Retina (tissue), 1 donor: Measurements from ENCODE around the gene PERCC1.
A peak's percentile ranks its signal among the peaks of the same experiment; 100 is the strongest.

ENCODE experiments used
- DNase-seq: peaks from one replicate; pipeline ENCODE4 v3.0.0-alpha.2; 2016

Gene PERCC1

GRCh38 chr16:1430759-1431496, at the start of gene PERCC1:
Gene PERCC1, plus strand, starts transcription at chr16:1431078. Its CDS starts 1,516 bp downstream, at chr16:1432594.
- peak; percentile 94 for DNase-seq

GRCh38 chr16:1381612-1382406, 49.1 kb upstream of the PERCC1 start:
- DNase-seq: no peak

GRCh38 chr16:1383556-1383955, 47.3 kb upstream of the PERCC1 start:
- DNase-seq: no peak

GRCh38 chr16:1385232-1385631, 45.6 kb upstream of the PERCC1 start:
- no peak for DNase-seq

- DNase-seq: no peak
These were observed 43.5 kb upstream of the PERCC1 start for GRCh38 chr16:1387331-1387730.

- DNase-seq: no peak
These were observed 41.1 kb upstream of the PERCC1 start for GRCh38 chr16:1389762-1390161.

- no peak for DNase-seq
These were observed 40.6 kb upstream of the PERCC1 start for GRCh38 chr16:1390239-1390779.

- DNase-seq: no peak
These were observed 38.1 kb upstream of the PERCC1 start for GRCh38 chr16:1392826-1393225.

GRCh38 chr16:1393613-1394176, 37.2 kb upstream of the PERCC1 start:
- no peak for DNase-seq

GRCh38 chr16:1394367-1394951, 36.4 kb upstream of the PERCC1 start:
- DNase-seq: no peak

- DNase-seq: no peak
These were observed 35.3 kb upstream of the PERCC1 start for GRCh38 chr16:1395444-1396031.

GRCh38 chr16:1397779-1398178, 33.1 kb upstream of the PERCC1 start:
- no peak for DNase-seq

- DNase-seq: no peak
These were observed 32.5 kb upstream of the PERCC1 start for GRCh38 chr16:1398351-1398750.

GRCh38 chr16:1398826-1399581, 31.9 kb upstream of the PERCC1 start:
- no peak for DNase-seq

GRCh38 chr16:1401061-1401757, 29.7 kb upstream of the PERCC1 start:
- no peak for DNase-seq

GRCh38 chr16:1401758-1402154, 29.1 kb upstream of the PERCC1 start:
- DNase-seq: no peak

GRCh38 chr16:1403036-1403435, 27.8 kb upstream of the PERCC1 start:
- DNase-seq: no peak

- no peak for DNase-seq
These were observed 27.1 kb upstream of the PERCC1 start for GRCh38 chr16:1403733-1404132.

- DNase-seq: no peak
These were observed 23.1 kb upstream of the PERCC1 start for GRCh38 chr16:1407753-1408152.

- peak; percentile 96 for DNase-seq
These were observed 22.6 kb upstream of the PERCC1 start for GRCh38 chr16:1408171-1408837.

GRCh38 chr16:1412847-1413246, 18.0 kb upstream of the PERCC1 start:
- DNase-seq: no peak
